Bladder microvascular endothelial cell (primary cell): Measurements from ENCODE around the gene KCNH5. TPM values are rescaled to one million over a fixed set of nuclear protein-coding genes. Genes with fewer than 3 reads are reported as not detected.

ENCODE experiments used
- total RNA-seq: library from RNA; depleted of rRNA; stranded (reverse); fragments of >200 nt; gene quantifications from 2 replicates; pipeline ENCODE4 v1.2.3, GENCODE V29; 2014

The KCNH5 gene
- not detected in 2 replicates for total RNA-seq

GRCh38 chr14:63045234-63045611 is at the start of gene KCNH5:
TSS of gene KCNH5 (minus strand) at chr14:63045458. CDS start at chr14:63045186, 272 bp downstream.

Other genes with a start within 250 kb of the KCNH5 start
- 58.1 and 312 TPM in 2 replicates for gene RHOJ, start 159.0 kb upstream of the KCNH5 start, total RNA-seq